ENCODE measurements around the gene LRRFIP2.
"Not testable (repeated sequence)": the region's sequence is repeated elsewhere in the genome, so short reads cannot be mapped to it uniquely, and the experiment has no call there.

LRRFIP2 gene, protein sequence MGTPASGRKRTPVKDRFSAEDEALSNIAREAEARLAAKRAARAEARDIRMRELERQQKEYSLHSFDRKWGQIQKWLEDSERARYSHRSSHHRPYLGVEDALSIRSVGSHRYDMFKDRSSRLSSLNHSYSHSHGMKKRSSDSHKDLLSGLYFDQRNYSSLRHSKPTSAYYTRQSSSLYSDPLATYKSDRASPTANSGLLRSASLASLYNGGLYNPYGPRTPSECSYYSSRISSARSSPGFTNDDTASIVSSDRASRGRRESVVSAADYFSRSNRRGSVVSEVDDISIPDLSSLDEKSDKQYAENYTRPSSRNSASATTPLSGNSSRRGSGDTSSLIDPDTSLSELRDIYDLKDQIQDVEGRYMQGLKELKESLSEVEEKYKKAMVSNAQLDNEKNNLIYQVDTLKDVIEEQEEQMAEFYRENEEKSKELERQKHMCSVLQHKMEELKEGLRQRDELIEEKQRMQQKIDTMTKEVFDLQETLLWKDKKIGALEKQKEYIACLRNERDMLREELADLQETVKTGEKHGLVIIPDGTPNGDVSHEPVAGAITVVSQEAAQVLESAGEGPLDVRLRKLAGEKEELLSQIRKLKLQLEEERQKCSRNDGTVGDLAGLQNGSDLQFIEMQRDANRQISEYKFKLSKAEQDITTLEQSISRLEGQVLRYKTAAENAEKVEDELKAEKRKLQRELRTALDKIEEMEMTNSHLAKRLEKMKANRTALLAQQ

DNA sequence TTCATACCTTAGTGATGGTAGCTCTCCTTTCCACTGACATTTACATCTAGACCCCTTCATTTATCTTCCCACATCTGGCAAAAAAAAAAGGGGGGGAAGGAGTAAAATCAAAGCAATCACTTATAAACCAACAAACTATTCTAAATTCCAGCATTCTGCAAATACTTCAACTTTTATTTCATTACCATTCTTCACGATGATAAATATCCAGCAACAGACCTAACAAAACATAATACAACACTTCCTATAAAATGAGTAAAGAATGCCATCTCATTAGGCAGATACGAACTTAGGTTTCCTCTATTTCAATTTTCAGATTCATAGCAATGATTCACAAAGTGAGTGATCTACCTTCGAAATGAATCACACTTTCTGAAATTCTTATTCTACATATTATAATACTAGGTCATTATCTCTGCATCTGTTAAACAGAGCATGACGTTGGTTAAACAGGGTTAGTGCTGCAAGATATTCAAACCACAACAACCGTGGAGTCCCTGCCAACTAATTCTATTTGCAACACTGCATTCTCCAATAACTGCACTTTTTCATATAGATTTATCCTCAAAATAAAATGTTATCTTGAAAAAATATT is at the start of gene LRRFIP2:
Gene LRRFIP2, minus strand, starts transcription at position 51 of the 595 bp plus-strand sequence. CDS start 25,599 bp downstream, outside the sequence.
- no peak for DNase-seq

DNA sequence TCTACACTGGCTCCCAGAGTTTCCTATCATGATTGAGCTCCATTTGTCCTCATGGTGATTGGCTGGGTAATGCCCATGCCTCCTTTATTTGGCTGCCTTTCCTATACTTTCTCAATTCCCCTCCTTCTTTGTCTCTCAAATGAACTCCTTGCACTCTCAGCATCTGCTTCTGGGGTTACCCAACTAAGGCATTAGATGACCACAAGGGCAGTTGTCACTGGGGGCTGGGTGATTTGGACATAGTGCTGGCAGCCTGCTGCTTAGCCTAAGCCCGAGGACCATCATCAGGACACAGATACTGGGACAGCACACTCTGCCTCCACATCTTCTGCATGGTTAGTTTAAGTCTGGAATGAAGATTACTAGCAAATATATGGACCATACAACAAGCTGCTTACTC is 49.2 kb upstream of the LRRFIP2 start:
- no peak for DNase-seq

DNA sequence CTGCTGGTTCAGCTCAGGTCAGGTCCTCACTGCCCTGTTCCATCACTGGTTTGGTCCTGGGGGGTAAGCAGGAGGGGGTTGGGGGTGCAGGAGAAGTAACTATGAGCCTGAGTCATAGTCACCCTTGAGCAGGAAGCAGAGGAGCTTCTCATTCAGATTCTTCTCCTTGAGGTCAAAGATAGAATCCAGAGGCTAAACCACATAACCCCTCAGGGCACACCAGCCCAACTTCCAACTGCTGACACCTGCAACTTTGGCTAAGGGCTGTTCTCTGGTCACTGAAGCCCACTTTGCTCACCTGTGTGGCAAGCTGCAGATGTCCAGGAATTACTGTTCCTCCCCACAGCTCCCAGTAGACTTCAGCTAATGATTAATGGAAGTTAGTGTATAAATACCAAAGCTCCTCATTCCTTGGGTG is 48.8 kb upstream of the LRRFIP2 start:
- no peak for DNase-seq

DNA sequence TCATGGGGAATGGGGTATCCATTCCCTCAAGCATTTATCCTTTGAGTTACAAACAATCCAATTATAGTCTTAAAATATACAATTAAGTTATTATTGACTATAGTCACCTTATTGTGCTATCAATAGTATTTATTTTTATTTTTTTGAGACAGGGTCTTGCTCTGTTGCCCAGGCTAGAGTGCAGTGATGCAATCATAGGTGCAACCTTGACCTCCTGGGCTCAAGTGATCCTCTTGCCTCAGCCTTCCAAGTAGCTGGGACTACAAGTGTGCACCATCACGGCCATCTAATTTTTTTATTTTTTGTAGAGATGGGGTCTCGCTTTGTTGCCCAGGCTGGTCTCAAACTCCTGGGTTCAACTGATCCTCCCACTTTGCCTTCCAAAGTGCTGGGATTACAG is 48.2 kb upstream of the LRRFIP2 start:
- DNase-seq, result not testable (repeated sequence)

DNA sequence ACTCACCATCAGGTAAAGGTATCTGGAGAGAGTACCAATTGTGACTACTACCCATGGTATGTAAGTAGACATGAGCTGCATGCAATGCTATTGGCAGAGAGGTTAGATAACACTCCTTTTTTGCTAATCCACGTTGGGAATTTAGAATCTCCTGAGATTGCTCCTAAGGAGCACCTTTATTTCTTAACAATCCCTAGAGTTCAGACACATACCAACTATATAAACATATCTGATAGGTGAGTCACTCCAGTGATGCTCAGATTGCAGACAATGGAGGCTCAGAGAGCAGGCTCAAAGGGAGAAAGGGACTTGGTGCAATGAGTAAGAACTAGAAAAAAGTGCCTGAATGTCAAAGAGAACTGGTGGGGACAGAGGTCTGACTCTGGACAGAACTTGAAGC is 47.0 kb upstream of the LRRFIP2 start:
- DNase-seq, result no peak

DNA sequence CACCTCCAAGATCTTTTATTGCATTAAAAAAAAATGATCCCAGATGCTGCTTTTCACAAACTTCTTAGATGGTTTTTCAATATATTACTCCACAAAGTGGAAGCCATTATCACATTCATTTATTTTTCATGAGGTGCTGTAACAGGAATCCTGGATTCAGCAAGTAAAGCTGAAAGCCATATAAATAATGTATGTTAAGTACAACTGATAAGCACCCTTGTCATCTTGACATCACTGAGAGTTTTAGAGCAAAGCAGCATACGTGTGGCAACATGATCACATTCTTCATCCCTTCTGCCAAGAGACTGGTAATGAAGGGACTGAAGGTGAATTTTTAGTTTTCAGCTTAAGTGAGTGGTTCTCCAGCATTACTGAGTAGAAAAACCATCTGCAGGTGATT is 44.9 kb upstream of the LRRFIP2 start:
- peak; percentile 64 for DNase-seq

DNA sequence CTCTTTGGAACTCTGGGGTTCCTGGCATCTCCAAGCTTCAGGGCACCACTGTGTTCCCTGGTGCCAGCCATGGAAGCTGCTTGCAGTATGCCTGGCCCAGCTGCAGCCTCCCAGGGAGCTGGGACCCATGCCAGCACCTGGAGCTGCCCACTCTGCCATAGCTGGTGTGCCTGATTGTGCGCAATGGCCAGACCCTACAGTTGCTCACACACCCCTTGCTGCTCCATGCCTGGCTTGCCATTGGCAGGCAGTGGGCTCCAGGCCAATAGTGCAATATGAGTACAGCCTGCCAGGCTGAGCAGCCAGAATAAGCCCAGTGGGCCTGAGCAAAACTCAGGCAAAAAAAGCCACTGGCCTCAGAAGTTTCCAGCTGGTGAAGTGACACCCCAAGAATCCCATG is 43.8 kb upstream of the LRRFIP2 start:
- DNase-seq, result peak; percentile 64

DNA sequence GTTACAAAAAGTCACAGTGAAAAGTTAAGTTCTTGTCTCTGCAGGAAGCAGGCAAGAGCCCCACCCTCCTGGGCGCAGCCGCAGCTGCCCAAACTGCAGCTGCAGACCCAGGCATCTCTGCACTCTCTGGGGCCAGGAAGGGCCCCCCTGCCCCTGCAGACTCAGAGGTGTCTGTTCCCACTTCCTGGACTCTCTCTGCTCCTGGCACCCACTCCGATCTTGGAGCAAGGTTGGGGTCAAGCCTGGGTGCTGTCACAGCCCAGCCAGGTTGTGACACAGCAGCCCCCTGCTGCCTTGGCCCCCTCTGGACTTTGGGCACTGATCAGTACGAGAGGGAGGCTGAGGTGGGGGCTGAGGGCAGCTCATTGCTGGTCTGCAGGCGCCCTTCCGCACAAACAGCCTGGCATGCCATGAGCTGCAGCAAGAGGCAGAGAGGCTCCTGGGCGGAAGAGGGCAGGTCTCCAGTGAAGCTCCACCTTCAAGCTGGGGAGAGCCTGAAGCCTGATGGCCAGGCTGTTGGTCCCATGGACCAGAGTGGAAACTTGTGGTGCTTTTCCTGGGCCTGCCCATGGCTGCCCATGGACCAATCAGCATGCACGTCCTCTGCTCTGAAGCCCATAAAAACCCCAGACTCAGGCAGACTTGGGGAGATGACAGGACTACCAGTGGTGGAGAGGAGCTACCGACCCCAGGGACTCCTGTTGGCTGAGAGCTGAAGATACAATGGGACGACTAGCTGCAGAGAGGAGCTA is 42.9 kb upstream of the LRRFIP2 start:
- no peak for DNase-seq

DNA sequence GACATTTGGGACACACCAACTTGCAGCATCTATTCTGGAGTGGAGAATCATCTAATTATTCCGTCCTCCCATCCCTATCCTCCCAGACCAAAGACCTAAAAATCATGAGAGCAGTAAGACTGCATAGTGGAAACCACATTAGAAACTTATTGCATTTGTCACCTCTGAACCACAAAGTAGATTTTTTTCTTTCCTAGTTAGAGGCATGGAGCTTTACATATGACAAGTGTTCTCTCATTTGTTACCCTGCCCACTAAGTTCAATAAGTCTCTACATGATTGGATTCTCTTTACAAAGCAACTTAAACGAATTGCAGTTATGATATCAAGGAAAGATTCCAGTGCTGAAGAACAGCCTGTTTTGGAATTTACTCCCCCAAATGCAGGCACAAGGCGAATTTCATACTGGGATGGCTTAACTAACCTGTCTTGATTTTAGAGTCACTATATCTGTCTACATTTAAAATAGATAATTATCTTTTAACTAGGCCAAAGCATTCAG is 42.3 kb upstream of the LRRFIP2 start:
- DNase-seq, result no peak

DNA sequence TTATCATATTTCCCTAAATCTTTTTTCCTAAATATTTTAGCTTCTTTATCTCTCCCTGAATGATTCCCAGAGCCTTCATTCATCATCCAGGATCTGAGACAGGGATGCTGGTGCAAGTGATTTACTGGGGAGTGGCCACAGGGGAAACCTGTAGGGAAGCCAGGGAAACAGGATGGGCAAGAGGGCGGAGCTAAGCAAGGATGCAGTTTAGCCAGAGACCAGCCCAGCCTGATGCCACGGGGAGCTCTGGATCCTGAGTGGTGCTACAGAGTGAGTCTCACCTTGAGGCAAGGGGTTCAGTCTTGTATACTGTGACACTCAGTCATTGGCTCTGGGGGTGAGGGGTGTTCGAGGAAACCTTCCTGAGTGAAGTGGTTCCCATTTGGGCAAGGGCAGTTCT is 39.7 kb upstream of the LRRFIP2 start:
- no peak for DNase-seq

DNA sequence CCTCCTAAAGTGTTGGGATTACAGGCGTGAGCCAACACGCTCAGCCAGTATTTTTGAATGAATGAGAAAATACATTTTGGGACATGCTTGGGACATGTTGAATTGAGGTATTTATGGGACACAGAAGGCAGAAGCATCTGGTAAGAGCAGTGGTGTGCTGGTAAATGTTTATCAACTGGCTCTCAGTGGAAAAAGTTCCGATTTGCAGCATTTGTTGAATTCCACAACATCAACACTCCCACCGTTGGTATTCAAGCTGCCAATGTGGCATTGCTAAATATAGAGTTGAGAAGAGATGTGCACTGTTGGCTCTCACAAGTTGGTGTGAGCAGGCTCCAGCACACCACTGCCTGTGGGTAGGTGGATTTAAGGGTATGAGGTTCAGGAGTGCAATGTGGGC is 35.8 kb upstream of the LRRFIP2 start:
- DNase-seq, result no peak

DNA sequence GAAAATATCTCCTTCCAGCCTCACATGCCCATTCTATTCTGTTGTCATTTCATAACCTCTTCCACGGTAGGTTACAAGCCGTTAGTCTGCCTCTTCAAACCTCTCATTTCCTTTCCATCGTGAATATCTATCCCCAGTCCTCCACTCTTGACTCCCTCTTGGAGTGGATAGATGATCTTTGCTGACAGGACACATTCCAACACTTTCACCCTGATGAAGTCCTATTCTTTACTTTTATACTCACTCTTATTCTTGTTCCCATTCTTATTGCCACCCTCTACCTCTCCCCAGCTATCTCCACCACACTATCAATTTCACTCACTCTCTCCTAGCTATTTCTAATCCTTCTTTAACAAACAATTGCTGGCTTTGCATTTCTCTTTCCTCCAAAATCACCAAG is 34.2 kb upstream of the LRRFIP2 start:
- DNase-seq, result not testable (repeated sequence)

DNA sequence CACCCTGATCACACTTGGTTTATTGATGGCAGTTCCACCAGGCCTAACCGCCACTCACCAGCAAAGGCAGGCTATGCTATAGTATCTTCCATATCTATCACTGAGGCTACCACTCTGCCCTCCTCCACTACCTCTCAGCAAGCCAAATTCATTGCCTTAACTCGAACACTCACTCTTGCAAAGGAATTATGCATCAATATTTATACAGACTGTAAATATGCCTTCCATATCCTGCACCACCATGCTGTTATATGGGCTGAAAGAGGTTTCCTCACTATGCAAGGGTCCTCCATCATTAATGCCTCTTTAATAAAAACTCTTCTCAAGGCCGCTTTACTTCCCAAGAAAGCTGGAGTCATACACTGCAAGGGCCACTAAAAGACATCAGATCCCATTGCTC is 33.6 kb upstream of the LRRFIP2 start:
- DNase-seq, result not testable (repeated sequence)

DNA sequence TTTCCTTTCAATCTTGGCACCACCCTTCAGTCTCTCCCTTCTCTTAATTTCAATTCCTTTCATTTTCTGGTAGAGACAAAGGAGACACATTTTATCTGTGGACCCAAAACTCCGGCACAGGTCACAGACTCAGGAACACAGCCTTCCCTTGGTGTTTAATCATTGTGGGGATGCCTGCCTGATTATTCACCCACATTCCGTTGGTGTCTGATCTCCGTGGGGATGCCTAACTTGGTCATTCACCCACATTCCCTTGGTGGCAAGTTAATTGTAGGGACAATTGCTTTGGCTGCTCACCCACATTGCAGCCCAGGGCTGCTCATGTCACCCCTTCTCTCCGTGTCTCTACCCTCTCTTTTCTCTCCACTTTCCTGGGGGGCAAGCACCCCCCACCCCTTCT is 31.7 kb upstream of the LRRFIP2 start:
- DNase-seq, result not testable (repeated sequence)

DNA sequence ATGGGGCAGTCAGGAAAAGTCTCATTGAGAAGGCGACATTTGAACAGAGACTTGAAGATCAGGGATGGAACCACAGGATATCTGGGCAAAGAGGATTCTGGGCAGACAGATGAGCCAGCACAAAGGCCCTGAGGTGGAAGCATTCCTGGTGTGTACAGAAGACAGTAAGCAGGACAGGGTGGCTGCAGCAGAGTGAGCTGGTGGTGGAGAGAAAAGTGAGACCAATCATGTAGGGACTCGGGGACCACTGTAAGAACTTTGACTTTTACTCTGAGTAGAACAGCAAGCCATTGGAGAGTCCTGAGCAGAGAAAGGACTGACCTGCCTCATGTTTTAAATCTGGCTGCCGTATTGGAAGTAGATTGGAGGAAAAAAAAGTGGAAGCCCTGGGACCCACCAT is 29.9 kb upstream of the LRRFIP2 start:
- no peak for DNase-seq

DNA sequence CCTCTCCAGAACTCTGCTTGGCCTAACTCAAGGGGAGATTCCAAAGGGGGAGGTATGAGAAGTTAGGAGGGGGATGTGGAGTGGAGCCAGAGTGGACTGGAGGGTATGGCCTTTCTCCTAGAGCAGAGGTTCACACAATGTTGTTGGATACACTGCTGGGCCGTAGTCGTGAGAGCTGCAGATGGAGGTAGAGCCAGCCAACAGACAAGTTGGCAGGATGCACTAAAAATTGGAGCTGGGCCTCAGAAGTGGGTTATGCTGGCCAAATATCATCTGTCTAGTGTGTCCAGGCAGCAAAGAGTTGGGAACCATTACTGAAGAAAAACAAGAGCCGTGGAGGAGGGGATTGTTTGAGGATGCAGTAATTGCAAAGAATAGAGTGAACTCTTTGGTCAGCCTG is 27.7 kb upstream of the LRRFIP2 start:
- DNase-seq, result no peak

DNA sequence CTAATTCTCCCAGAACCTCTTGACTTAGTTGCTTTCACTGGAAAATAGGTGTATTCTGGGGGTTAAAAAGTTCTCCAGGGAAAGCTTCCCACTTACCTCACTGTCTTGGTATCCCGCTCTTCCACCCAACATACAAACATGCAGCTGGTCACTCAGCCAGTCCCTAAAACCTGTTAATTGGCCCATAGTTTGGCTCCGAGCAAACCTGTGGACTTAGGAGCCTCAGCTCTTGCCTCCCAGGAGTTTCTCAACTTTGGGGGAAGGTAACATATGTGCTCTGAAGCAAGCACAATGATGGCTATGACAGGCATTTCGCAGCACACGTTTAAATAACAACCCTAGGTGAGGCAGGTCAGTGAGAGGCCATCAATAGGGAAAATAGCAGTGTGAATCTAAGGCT is 25.8 kb upstream of the LRRFIP2 start:
- DNase-seq, result no peak

DNA sequence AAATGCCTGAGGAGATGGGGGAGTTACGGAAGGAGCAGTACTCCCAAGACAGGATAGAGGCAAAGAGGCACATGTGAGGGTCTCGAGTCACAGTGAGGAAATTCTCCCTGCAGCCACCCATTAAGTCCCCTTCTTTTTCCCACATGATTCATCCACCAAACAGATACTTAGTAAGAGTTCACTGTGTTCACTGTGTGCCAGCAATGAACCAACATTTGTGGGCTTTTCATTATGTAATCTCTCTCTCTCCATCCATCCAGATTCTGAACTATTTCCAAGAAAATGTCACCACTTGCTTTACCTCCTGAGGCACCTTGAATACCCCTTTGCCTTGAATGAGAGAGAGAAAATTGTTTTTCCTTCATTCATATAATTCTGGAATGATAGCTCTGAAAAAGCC is 24.6 kb upstream of the LRRFIP2 start:
- no peak for DNase-seq

DNA sequence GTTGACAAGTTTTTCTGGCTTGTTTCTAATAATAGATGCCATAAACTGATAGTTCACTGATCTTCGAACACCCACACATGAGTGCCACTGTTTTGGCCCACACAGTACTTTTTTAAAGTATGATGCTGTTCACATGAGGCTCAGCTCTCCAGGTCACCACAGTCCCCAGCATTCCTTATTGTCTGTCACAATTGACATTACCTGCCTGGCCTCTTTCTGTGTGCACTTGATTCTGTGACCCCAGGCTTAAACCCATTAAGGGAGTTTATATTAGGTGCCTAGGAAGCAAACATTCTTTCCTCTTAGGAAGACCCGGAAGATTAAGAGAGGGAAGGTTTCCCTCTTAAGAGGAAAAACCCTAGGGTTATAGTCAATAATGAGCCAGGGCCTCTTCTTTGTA is 24.2 kb upstream of the LRRFIP2 start:
- DNase-seq, result no peak

DNA sequence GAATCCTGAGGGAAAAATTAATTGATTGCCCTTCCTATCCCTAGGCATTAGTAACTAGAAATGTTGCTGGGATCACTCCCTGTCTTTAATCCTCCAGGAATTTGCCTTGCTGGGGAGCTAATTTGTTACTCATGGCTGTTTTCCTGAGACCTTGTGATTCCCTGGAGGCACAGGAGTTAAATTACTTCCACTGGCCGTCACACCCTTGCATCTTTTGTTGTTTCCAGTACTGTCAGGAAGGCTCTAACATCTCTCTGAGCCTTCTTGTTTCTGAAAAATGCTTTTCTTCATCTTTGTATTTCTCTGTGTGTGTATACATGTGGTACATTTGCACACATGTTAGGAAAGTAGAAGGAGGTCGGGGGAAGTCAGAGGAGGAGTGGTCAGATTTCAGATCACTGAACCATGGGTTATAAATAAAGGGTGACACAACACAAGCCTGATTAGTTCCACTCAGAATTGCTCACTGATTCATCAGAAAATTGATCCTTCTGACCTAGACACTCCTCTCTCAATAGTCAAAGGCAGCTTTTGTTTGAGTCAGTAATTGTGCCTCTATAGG is 23.5 kb upstream of the LRRFIP2 start:
- DNase-seq, result no peak

DNA sequence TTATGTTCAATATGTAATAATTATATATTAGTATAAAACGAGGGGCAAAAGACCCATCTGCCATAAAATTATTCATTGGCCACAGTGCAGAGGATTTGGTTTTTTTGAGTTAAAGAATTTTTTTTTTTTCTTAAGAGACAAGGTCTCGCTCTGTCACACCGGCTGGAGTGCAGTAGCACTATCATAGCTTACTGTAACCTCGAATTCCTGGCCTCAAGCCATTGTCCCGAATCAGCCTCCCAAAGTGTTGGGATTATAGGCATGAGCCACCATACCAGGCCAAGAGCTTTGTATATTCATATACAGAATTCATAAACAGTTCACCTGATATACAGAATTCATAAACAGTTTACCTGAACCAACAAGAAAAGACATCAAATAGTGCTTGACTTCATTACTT is 20.2 kb upstream of the LRRFIP2 start:
- no peak for DNase-seq

DNA sequence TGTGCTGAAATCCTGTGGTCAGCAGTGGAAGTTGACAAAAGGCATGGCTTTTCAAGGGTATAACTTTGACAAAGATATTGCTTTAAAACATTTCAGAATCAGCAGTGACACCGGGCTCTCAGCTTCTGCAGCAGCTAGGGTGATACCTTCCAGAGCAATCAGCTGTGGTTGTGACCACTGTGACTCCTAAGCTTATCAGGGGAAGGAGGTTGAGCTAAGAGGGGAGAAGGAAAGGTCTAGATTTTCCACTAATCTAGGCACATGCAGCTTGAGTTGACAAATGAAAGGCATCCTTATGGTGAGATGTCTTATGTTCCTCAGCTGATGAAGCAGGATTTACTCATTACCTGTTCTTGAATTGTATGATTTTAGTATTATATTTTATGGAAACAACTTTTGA is 16.3 kb upstream of the LRRFIP2 start:
- DNase-seq, result no peak

DNA sequence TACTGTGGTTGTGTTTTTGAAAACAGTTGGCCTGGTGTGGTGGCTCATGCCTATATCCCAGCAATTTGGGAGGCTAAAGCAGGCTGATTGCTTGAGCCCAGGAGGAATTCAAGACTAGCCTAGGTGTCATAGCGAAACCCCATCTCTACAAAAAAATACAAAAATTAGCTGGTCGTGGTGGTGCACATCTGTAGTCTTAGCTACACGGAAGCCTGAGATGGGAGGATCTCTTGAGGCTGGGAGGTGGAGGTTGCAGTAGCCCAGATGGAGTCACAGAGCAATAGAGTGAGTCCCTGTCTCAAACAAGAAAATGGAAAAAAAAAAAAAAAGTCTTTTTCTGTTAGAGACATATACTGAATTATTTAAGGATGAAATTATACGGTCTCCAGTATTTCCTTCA is 14.7 kb upstream of the LRRFIP2 start:
- DNase-seq, result no peak

Data from DMS 273 treated with DMSO at 0.1 percent for 48 hours (cell line).